Activated CD4-positive, alpha-beta T cell treated with anti-CD3 and anti-CD28 coated beads, Interleukin-2, amount 10 ng/mL, durations not matched to agents 7 days and 5 days (primary cell): ENCODE data around the gene MACROD2. TPM values are rescaled to one million over a fixed set of nuclear protein-coding genes. Genes with fewer than 3 reads are reported as not detected.

Source experiments
- CTCF ChIA-PET: fragments of 350-600 bp; sonication (Branson Sonifier 250); formaldehyde crosslinking; loops from one replicate; lab custom pipeline; 2021; ENCODE audit warnings: antibody characterized with exemption; lab: Charles Lee
- POLR2A ChIA-PET: fragments of 350-600 bp; sonication (Branson Sonifier 250); formaldehyde crosslinking; loops from one replicate; lab custom pipeline; 2021; ENCODE audit warnings: antibody characterized with exemption; lab: Charles Lee
- DNase-seq: peaks from one replicate; pipeline ENCODE4 v3.0.0-alpha.2; 2020
- H3K27ac Mint-ChIP-seq: one replicate; pipeline ENCODE4 v1.8.0; 2021; ENCODE audit warnings: mild to moderate bottlenecking, moderate library complexity, mixed read lengths
- H3K27me3 Mint-ChIP-seq: one replicate; pipeline ENCODE4 v1.8.0; 2021; ENCODE audit warnings: mixed read lengths
- H3K36me3 Mint-ChIP-seq: one replicate; pipeline ENCODE4 v1.8.0; 2021; ENCODE audit warnings: low read depth, mixed read lengths
- H3K4me1 Mint-ChIP-seq: one replicate; pipeline ENCODE4 v1.8.0; 2021; ENCODE audit warnings: mixed read lengths
- H3K4me3 Mint-ChIP-seq: one replicate; pipeline ENCODE4 v1.8.0; 2021; ENCODE audit warnings: mild to moderate bottlenecking, moderate library complexity, mixed read lengths
- H3K9me3 Mint-ChIP-seq: one replicate; pipeline ENCODE4 v1.8.0; 2021; ENCODE audit warnings: mixed read lengths
- total RNA-seq, 2 experiments: library from RNA; stranded (reverse); gene quantifications; one replicate each; pipeline ENCODE4 v1.2.3, GENCODE V29; 2021

The MACROD2 gene
- total RNA-seq, 2 experiments from 2014 or later = not detected

DNA sequence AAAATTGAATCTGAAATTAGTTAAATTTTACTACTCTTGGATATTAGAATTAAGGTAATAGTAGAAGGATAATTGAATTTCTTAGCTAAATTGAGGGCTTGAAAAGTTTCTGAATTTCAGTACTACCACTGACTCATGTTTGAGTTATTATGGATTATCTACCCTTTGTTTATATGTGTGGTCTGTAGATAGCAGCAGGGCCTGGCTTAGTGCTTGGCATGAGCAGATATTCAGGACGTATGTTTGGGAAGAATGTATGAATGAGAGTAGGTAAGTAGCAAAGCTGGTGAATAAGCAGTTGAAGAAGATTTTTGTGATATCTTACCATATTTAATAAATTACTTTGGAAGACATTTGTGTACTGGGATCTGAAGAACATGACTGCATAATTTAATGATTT, 152.7 kb downstream of the MACROD2 start:
- Mint-ChIP-seq H3K9me3 (no peaks in the 10 kb centered on the region), H3K27me3 (no peaks in the 10 kb centered on the region), H3K27ac (no peak overlapping the region), H3K4me3 (no peak overlapping the region), H3K36me3 (no peaks in the 10 kb centered on the region), H3K4me1 (no peaks in the 10 kb centered on the region)
- POLR2A ChIA-PET = no interaction called here
- CTCF ChIA-PET = interaction anchor here (0.6 kb wide), 1 partner anchor 44 kb away, joined by 3 read pairs; no protein-coding TSS in a partner anchor
- DNase-seq = no peak

DNA sequence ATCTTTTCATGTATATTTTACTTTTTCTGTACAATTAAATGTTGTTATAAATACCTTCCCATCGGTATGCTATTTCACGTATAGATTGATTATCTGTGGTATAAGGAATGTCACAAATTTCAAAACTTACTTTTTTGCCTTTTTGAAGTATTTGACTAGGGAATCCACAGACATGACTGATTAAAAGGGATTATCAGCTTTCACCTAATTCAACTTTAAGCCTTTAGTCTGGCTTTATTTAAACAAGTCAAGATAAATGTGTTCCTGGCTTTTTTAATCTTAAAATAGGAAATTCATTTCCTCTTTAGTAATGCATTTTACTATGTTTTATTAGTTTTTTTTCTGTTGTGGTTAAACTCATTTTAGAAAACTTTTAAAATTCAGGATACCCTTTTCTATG, 160.0 kb downstream of the MACROD2 start:
- CTCF ChIA-PET = no interaction called here
- no peaks in the 10 kb centered on the region for H3K27me3 Mint-ChIP-seq
- H3K36me3 Mint-ChIP-seq = no peaks in the 10 kb centered on the region
- no peak overlapping the region for H3K4me3 Mint-ChIP-seq
- H3K9me3 Mint-ChIP-seq = no peaks in the 10 kb centered on the region
- DNase-seq = no peak
- no peak overlapping the region for H3K27ac Mint-ChIP-seq
- POLR2A ChIA-PET = no interaction called here
- no peaks in the 10 kb centered on the region for H3K4me1 Mint-ChIP-seq

DNA sequence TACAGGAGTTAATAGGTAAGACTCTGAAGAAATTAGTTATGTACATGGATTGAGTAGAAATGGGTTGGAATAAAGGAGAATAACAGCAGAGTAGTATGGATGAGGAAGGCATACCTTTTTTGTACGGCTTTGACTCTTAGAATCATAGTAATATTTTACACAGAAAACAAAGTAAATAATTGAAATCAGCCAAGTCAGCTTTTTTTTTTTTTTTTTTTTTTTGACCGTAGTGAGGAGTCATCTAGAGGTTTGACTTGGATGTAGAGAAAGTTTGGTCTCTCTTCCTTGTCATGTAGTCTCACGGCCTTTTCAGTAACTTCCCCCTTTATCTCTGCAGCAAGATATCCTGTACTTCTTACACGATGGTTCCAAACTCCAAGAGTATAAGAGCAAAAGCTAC, 183.2 kb downstream of the MACROD2 start:
- H3K4me1 Mint-ChIP-seq = no peaks in the 10 kb centered on the region
- H3K9me3 Mint-ChIP-seq = peaks cover 8% of the 10 kb centered on the region
- no peak overlapping the region for H3K4me3 Mint-ChIP-seq
- DNase-seq = no peak
- POLR2A ChIA-PET = no interaction called here
- H3K27ac Mint-ChIP-seq = no peak overlapping the region
- no peaks in the 10 kb centered on the region for H3K36me3 Mint-ChIP-seq
- H3K27me3 Mint-ChIP-seq = no peaks in the 10 kb centered on the region
- CTCF ChIA-PET = no interaction called here

DNA sequence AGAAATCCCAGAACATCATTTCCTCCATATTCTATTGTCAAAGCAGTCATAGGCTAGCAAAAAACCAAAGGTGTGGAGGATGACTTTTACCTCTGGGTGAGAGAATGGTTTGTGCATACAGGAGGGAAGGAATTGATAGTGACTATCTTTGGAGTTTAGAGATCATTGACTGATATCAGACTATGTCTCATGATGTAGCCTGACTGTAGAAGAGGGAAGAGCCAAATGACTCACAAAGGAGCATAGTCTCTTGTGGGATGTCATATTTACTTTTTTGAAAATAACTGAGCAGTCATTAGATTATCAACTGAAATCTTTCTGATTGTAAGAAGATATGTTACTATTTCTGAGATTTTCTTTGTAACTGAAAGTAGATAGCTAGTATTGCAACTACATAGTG, 183.6 kb downstream of the MACROD2 start:
- Mint-ChIP-seq H3K27me3 (no peaks in the 10 kb centered on the region), H3K4me1 (no peaks in the 10 kb centered on the region), H3K4me3 (no peak overlapping the region), H3K9me3 (peaks cover 8% of the 10 kb centered on the region), H3K36me3 (no peaks in the 10 kb centered on the region), H3K27ac (no peak overlapping the region)
- DNase-seq = no peak
- CTCF ChIA-PET = no interaction called here
- POLR2A ChIA-PET = no interaction called here

DNA sequence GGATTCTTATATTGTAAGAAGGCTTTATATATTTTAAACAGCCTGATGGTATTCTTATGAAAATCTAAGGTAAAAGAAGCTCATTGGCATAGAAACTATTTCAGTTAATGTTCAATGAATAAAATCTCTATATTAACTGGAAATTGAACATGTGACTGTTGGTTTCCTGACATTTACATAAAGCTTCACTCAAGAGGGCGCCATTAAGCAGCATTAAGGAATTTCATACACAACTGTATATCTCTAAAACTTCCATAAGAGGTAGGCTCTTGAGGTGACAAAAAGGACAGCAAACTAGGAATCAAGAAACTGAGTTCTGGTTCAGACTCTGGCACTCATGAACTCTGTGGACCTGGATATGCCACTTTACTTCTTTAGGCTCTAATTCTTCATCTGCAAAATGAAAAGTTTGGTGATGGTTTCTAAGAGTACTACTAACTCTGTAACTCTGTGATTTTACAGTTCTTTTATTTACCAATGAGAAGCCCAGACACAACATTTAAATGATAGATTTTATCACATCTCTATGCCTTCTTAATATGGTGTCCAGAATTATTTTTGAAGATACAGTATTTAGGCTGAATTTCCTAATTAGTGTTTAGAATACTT, 194.6 kb downstream of the MACROD2 start:
- Mint-ChIP-seq H3K9me3 (no peaks in the 10 kb centered on the region), H3K27me3 (no peaks in the 10 kb centered on the region), H3K36me3 (no peaks in the 10 kb centered on the region), H3K4me3 (no peak overlapping the region), H3K4me1 (no peaks in the 10 kb centered on the region), H3K27ac (no peak overlapping the region)
- POLR2A ChIA-PET = no interaction called here
- CTCF ChIA-PET = no interaction called here
- no peak for DNase-seq

DNA sequence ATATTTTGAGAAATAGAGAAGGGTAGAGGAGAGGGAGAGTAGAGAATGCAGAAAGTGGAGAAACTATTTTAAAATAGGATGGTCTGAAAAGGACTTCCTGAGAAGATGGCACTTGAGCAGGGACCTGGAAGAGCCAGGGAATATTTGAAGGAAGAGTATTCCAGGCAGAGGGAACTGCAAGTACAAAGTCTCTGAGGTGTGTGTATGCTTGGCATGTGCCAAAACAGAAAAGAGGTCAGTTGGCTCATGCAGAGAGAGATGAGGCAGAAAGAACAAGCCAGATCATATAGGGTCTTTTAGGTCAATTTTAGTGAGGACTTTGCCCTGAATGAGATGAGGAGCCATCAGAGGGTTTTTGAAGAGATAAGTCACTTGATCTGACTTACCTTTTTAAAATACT, 196.2 kb downstream of the MACROD2 start:
- POLR2A ChIA-PET = no interaction called here
- CTCF ChIA-PET = no interaction called here
- H3K36me3 Mint-ChIP-seq = no peaks in the 10 kb centered on the region
- H3K4me3 Mint-ChIP-seq = no peak overlapping the region
- no peaks in the 10 kb centered on the region for H3K9me3 Mint-ChIP-seq
- no peak for DNase-seq
- no peaks in the 10 kb centered on the region for H3K27me3 Mint-ChIP-seq
- no peak overlapping the region for H3K27ac Mint-ChIP-seq
- H3K4me1 Mint-ChIP-seq = no peaks in the 10 kb centered on the region

DNA sequence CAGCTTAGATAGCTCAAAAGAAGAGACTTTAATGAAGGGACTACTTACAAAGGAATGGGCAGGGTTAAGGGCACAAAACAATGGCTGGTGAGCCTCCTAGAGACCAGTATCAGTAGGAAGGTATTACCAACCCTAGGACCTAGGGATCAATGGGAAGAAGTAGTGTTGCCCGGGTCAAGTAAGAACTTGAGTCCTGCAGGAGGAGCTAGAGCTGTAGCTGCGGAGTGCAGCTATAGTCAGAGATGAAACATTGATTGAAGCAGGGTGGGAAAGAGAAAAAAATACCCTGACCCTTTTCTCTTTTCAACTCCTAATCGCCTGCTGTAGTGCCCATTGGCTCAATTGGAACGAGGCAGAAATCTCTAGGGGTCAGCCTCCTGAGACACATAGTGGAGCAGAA, 198.1 kb downstream of the MACROD2 start:
- DNase-seq = no peak
- Mint-ChIP-seq H3K27me3 (no peaks in the 10 kb centered on the region), H3K9me3 (no peaks in the 10 kb centered on the region), H3K36me3 (no peaks in the 10 kb centered on the region), H3K27ac (no peak overlapping the region), H3K4me3 (no peak overlapping the region), H3K4me1 (no peaks in the 10 kb centered on the region)
- ChIA-PET CTCF (no interaction called here), POLR2A (no interaction called here)

DNA sequence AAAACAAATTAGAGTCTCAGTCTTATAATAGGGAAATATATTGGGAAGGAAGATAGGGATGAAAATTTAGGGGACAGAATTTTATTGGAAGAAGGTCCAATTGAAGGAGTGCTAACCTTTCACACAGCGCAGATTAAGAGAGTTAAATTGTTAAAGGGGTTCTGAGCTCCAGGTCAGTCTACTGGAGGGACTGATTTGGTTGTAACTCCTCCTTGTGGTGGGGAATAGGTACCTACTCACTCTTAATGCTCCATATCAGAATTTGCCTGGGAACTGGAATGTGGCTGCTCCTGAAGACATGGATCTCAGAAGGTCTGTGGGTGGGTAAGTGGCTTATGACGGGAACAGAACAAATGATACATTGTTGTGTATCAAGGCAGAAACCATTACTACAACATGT, 198.6 kb downstream of the MACROD2 start:
- ChIA-PET CTCF (no interaction called here), POLR2A (no interaction called here)
- DNase-seq = no peak
- Mint-ChIP-seq H3K27ac (no peak overlapping the region), H3K36me3 (no peaks in the 10 kb centered on the region), H3K4me3 (no peak overlapping the region), H3K27me3 (no peaks in the 10 kb centered on the region), H3K4me1 (no peaks in the 10 kb centered on the region), H3K9me3 (no peaks in the 10 kb centered on the region)

DNA sequence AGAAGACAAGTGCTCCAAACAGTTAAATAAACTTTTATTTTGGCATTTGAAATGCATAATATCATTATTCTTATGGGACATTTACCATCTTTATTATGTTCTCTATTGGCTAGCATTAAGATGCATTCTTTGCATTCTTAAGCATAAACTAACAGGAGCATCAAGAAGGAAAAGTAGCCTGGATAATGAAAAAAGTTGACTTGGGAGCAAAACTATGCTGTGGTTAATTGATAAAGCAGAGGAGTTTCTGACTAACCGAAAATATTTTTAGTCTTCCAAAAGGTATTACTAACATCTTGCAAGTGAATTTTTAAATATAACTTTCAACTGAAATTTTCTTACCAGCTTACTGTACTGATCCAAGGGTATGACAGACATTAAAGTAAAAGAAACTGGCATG, 201.8 kb downstream of the MACROD2 start:
- no peaks in the 10 kb centered on the region for H3K36me3 Mint-ChIP-seq
- H3K4me3 Mint-ChIP-seq = no peak overlapping the region
- H3K4me1 Mint-ChIP-seq = no peaks in the 10 kb centered on the region
- no peak for DNase-seq
- H3K27me3 Mint-ChIP-seq = no peaks in the 10 kb centered on the region
- POLR2A ChIA-PET = no interaction called here
- no peak overlapping the region for H3K27ac Mint-ChIP-seq
- CTCF ChIA-PET = no interaction called here
- no peaks in the 10 kb centered on the region for H3K9me3 Mint-ChIP-seq

DNA sequence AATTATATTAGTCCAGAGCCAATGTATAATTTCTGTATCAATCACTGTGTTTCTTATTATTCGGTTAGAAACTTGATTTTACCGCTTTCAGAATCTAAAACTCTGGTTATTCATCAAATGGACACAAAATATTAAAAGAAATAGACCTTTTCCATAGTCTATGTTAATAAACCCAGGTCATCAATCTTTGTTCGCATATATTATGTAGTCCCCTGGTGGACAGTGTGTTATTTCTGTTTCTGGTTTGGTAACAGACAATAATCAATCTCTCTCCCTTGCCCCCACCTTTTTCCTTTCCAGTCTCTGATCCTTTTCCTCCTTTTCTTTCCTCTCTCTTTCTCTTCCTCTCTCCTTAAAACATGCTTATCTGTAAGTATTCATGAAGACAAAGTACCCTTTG, 203.1 kb downstream of the MACROD2 start:
- no peaks in the 10 kb centered on the region for H3K27me3 Mint-ChIP-seq
- peaks cover 2% of the 10 kb centered on the region for H3K9me3 Mint-ChIP-seq
- H3K4me3 Mint-ChIP-seq = no peak overlapping the region
- POLR2A ChIA-PET = no interaction called here
- H3K36me3 Mint-ChIP-seq = no peaks in the 10 kb centered on the region
- CTCF ChIA-PET = no interaction called here
- no peak overlapping the region for H3K27ac Mint-ChIP-seq
- no peak for DNase-seq
- no peaks in the 10 kb centered on the region for H3K4me1 Mint-ChIP-seq

DNA sequence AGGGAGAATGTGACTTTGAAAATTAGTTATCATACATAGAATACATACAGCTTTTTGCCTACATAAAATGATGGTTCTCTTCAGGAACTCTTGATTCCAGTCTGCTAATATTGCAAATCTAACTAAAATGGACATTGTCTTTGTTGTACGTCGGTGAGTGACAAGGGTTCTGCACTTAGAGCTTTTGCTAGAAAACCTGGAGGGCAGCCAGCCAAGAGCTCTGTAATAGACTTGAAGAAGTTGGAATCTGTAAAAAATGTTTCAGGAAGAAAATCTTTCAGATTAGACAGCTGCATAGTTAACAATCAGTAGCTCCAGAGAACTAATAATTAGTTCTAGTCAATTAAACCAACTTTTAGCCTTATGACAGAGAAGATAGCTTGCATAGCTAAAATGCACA, 203.8 kb downstream of the MACROD2 start:
- Mint-ChIP-seq H3K4me3 (no peak overlapping the region), H3K4me1 (no peaks in the 10 kb centered on the region), H3K36me3 (no peaks in the 10 kb centered on the region), H3K9me3 (peaks cover 3% of the 10 kb centered on the region), H3K27me3 (no peaks in the 10 kb centered on the region), H3K27ac (no peak overlapping the region)
- ChIA-PET CTCF (interaction anchor here (0.6 kb wide), 1 partner anchor 15 kb away, joined by 5 read pairs; no protein-coding TSS in a partner anchor), POLR2A (no interaction called here)
- no peak for DNase-seq

DNA sequence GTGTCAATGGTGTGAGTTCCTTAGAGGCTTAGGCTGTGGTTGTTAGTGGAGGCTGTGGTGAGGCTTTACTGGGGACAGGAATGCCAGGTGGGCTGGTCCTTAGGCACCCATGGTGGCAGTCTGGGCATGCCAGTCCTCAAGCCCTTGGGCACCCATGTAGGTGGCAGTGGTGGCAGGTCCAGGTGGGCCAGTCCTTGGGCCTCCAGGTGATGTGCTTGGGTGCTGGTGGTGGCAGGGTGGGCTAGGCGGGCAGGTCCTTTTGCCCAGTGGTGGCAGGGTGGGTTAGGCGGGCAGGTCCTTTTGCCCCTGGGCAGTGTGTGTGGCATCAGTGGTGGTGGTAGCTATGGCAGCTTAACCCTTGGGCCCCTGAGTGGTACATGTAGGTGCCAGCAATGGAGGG, 208.3 kb downstream of the MACROD2 start:
- H3K9me3 Mint-ChIP-seq = peaks cover 6% of the 10 kb centered on the region
- no peak for DNase-seq
- H3K4me1 Mint-ChIP-seq = no peaks in the 10 kb centered on the region
- ChIA-PET CTCF (no interaction called here), POLR2A (no interaction called here)
- H3K36me3 Mint-ChIP-seq = no peaks in the 10 kb centered on the region
- no peaks in the 10 kb centered on the region for H3K27me3 Mint-ChIP-seq
- H3K27ac Mint-ChIP-seq = no peak overlapping the region
- H3K4me3 Mint-ChIP-seq = no peak overlapping the region

DNA sequence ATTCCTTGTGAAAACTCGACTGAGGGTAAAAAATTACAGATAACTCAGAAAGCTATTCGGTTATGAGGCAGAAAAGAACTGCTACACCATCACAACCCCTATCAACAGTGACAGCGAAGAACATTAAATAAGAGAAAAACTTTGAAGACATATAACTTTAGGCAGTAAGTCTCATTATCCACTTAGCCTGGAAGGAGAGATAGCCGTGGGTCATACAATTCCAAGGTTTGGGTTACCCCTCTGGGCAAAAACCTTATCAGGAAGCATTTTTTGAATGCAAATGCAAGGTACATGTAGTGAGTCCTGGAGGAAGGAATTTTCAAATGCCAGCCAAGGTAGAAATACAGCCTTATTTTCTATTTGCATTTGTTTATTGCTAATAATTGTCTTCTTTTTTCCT, 212.3 kb downstream of the MACROD2 start:
- Mint-ChIP-seq H3K27ac (no peak overlapping the region), H3K4me1 (no peaks in the 10 kb centered on the region), H3K9me3 (peaks cover 4% of the 10 kb centered on the region), H3K4me3 (no peak overlapping the region), H3K27me3 (no peaks in the 10 kb centered on the region), H3K36me3 (no peaks in the 10 kb centered on the region)
- no peak for DNase-seq
- ChIA-PET POLR2A (no interaction called here), CTCF (no interaction called here)

DNA sequence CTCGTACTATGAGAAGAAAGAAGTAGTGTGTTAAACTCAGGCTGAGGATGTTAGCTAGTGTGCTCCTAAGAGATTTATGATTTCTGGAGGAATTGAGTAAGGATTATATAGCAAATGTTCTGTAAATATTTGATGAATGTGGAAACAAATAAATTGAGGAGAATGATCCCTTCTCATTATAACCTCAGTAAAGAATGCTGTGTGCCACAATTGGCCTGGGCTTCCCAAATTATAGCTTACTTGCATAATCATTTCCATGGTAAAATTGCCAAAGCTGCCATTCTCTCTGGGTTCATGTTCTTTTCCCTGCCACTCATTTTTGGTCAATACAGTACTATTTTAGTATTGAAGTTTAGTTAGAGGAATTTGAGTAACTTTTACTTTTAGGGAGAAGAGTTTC, 213.6 kb downstream of the MACROD2 start:
- Mint-ChIP-seq H3K27ac (no peak overlapping the region), H3K4me3 (no peak overlapping the region), H3K27me3 (no peaks in the 10 kb centered on the region), H3K4me1 (no peaks in the 10 kb centered on the region), H3K36me3 (no peaks in the 10 kb centered on the region), H3K9me3 (peaks cover 3% of the 10 kb centered on the region)
- POLR2A ChIA-PET = no interaction called here
- CTCF ChIA-PET = no interaction called here
- no peak for DNase-seq
